K562 (cell line): ENCODE measurements around the gene ERC2. TPM values are rescaled to one million over a fixed set of nuclear protein-coding genes. Genes with fewer than 3 reads are reported as not detected.

ENCODE experiments used
- ATAC-seq: fragments of 200-7000 bp; cut with Tn5 transposase; 3 replicates; pipeline ENCODE4 v1.9.1; 2020; ENCODE audit warnings: moderate library complexity
- BruUV-seq: library from RNA; stranded (reverse); fragments of 400-500 nt; replicated peaks from 2 replicates; lab custom pipeline; 2021; lab: Mats Ljungman, UMichigan
- CTCF ChIA-PET: fragments of 300-600 bp; formaldehyde crosslinking; extraction: SDS; loops from one replicate; lab custom pipeline; 2021; ENCODE audit warnings: low intra/inter-chr PET ratio; lab: Yijun Ruan, JAX
- POLR2A ChIA-PET: fragments of 300-600, 350-650 bp; sonication (Branson Sonifier 250); formaldehyde crosslinking; extraction: SDS; loops from one replicate; lab custom pipeline; 2021; ENCODE audit warnings: antibody characterized with exemption, inconsistent platforms; lab: Yijun Ruan, JAX
- DNase-seq, 4 experiments: peaks; one replicate each; pipeline versions ENCODE4 v3.0.0 to v3.0.0-alpha.2; 2011 to 2018; ENCODE audit warnings: low spot score in 3 of 4, mixed read lengths in 3 of 4; ENCODE audit errors: extremely low read depth in 1 of 4
- FAIRE-seq: peaks from 2 replicates; lab custom pipeline; 2011; peaks lifted over from hg19 to GRCh38; lab: Jason Lieb, UNC
- H2AFZ ChIP-seq: 2 replicates; pipeline ENCODE4 v1.6.0; 2011; ENCODE audit warnings: low read depth, low read length, control low read depth, inconsistent platforms
- H3K27ac ChIP-seq: fragments of 200-600 bp; 3 replicates; pipeline ENCODE4 v1.8.0; 2011; ENCODE audit warnings: low read depth, mild to moderate bottlenecking, control low read depth, inconsistent platforms, low read length, moderate library complexity, mixed read lengths; ENCODE audit errors: extremely low read depth
- H3K27me3 ChIP-seq, 2 experiments: fragments of 300-600 bp in 1 of 2; 2 replicates in 1 of 2; 3 replicates in 1 of 2; pipeline versions ENCODE4 v1.6.0 to v1.8.0; 2011; ENCODE audit warnings: inconsistent platforms in 2 of 2, low read length in 2 of 2, mild to moderate bottlenecking in 1 of 2, mixed read lengths in 1 of 2, moderate library complexity in 1 of 2; ENCODE audit not compliant: control insufficient read depth in 2 of 2, insufficient read depth in 2 of 2
- H3K36me3 ChIP-seq: fragments of 300-600 bp; 3 replicates; pipeline ENCODE4 v1.8.0; 2011; ENCODE audit warnings: mild to moderate bottlenecking, low read length, inconsistent platforms; ENCODE audit not compliant: control insufficient read depth, insufficient read depth
- H3K4me1 ChIP-seq, 2 experiments: fragments of 200-600 bp in 1 of 2; replicated peaks in 1 of 2; 2 replicates in 1 of 2; 3 replicates in 1 of 2; pipeline versions ENCODE4 v1.5.1 to v1.8.0; 2011; ENCODE audit warnings: inconsistent platforms in 2 of 2, low read length in 2 of 2, mild to moderate bottlenecking in 1 of 2, mixed read lengths in 1 of 2, moderate library complexity in 1 of 2; ENCODE audit not compliant: control insufficient read depth in 2 of 2, insufficient read depth in 2 of 2
- H3K4me2 ChIP-seq: 2 replicates; pipeline ENCODE4 v1.6.1; 2011; ENCODE audit warnings: low read length, control low read depth, inconsistent platforms, mixed read lengths; ENCODE audit not compliant: insufficient read depth
- H3K4me3 ChIP-seq: fragments of 200-600 bp; sonication (generic), shearing (Covaris generic); 2 replicates; pipeline ENCODE4 v1.5.1; 2016; ENCODE audit warnings: control low read depth, inconsistent platforms
- H3K79me2 ChIP-seq: fragments of 200-600 bp; 3 replicates; pipeline ENCODE4 v1.8.0; 2011; ENCODE audit warnings: low read length, inconsistent platforms; ENCODE audit not compliant: control insufficient read depth, insufficient read depth
- H3K9ac ChIP-seq, 2 experiments: 2 replicates each; pipeline versions ENCODE4 v1.6.0 to v1.6.1; 2011; ENCODE audit warnings: low read depth in 2 of 2, low read length in 2 of 2, control low read depth in 1 of 2, inconsistent platforms in 1 of 2, mild to moderate bottlenecking in 1 of 2, mixed read lengths in 1 of 2; ENCODE audit not compliant: insufficient read depth in 1 of 2
- H3K9me1 ChIP-seq: one replicate; pipeline ENCODE4 v1.6.0; 2011; ENCODE audit warnings: inconsistent platforms, mild to moderate bottlenecking, low read length, moderate library complexity; ENCODE audit not compliant: control insufficient read depth, insufficient read depth
- H3K9me3 ChIP-seq: replicated peaks from 2 replicates; pipeline ENCODE4 v1.5.1; 2011; ENCODE audit warnings: low read depth, low read length, inconsistent platforms; ENCODE audit not compliant: control insufficient read depth, insufficient read depth
- H4K20me1 ChIP-seq: replicated peaks from 2 replicates; pipeline ENCODE4 v1.6.1; 2011; ENCODE audit warnings: low read length, inconsistent platforms, mixed read lengths; ENCODE audit not compliant: control insufficient read depth, insufficient read depth
- BRD9 ChIP-seq: fragments of 450-650 bp; IDR thresholded peaks from 2 replicates; pipeline ENCODE4 v1.6.1; 2018; ENCODE audit warnings: low read depth; ENCODE audit not compliant: partially characterized antibody
- HDAC3 ChIP-seq: fragments of 450-650 bp; IDR thresholded peaks from 2 replicates; pipeline ENCODE4 v1.6.1; 2018; ENCODE audit warnings: borderline replicate concordance, mild to moderate bottlenecking, moderate library complexity; ENCODE audit not compliant: partially characterized antibody
- MEF2D ChIP-seq: conservative IDR thresholded peaks from 2 replicates; pipeline ENCODE4 v1.6.1; 2016; ENCODE audit warnings: low read depth, missing genetic modification characterization, missing compliant biosample characterization
- THAP12 ChIP-seq: fragments of 250-450 bp; sonication (Bioruptor Pico); IDR thresholded peaks from 2 replicates; pipeline ENCODE4 v1.9.0; 2021; ENCODE audit warnings: mild to moderate bottlenecking, inconsistent platforms
- ZBTB1 ChIP-seq: sonication (generic); formaldehyde crosslinking; IDR thresholded peaks from 2 replicates; pipeline ENCODE4 v1.8.1; 2023; ENCODE audit warnings: missing genetic modification reagents, low read depth, mild to moderate bottlenecking, borderline replicate concordance
- ZBTB34 ChIP-seq: fragments of 250-450 bp; sonication (Bioruptor Pico); IDR thresholded peaks from 2 replicates; pipeline ENCODE4 v1.8.0; 2021; ENCODE audit warnings: mild to moderate bottlenecking, moderate library complexity
- ZKSCAN1 ChIP-seq: fragments of 150-350 bp; IDR thresholded peaks from 2 replicates; pipeline ENCODE4 v1.6.1; 2016; ENCODE audit warnings: low read depth, low read length
- ZNF134 ChIP-seq: fragments of 250-450 bp; sonication (Bioruptor Pico); conservative IDR thresholded peaks from 2 replicates; pipeline ENCODE4 v1.4.0; 2020
- ZNF764 ChIP-seq: fragments of 250-450 bp; sonication (Bioruptor Pico); IDR thresholded peaks from 2 replicates; pipeline ENCODE4 v1.4.0; 2020; ENCODE audit warnings: low read depth, mild to moderate bottlenecking, moderate library complexity
- WGBS: fragments of 100-300 bp; shearing (Covaris generic); methylation state at CpG from one replicate; pipeline ENCODE4 v1.1.6; 2016; ENCODE audit warnings: low coverage, mixed read lengths; ENCODE audit not compliant: insufficient coverage; ENCODE audit errors: missing lambda C conversion rate; 5-methylcytosine and 5-hydroxymethylcytosine counted together
- in situ Hi-C: fragments of 300-500 bp; cut with MboI; formaldehyde crosslinking; loops from 4 replicates; pipeline ENCODE4 v1.15.0; 2018; ENCODE audit warnings: inconsistent platforms, mixed read lengths
- intact Hi-C: fragments of 100-400 bp; cut with micrococcal nuclease; formaldehyde crosslinking; loops from 2 replicates; pipeline ENCODE4 v1.14.2; 2022
- polyA plus RNA-seq, 8 experiments: library from polyadenylated mRNA; depleted of rRNA in 4 of 8; stranded (reverse) in 5 of 8; unstranded in 3 of 8; fragments of >200 nt; fragmentation: Nextera tagmentation in 2 of 8; fragmentation: Illumina TruSeq in 1 of 8; extraction: Ambion mirVana in 2 of 8; extraction: Trizol in 1 of 8; gene quantifications; 2 replicates each; pipeline versions ENCODE4 v1.2.1 to v1.2.3, GENCODE V29; 2011 to 2014; ENCODE audit warnings: inconsistent platforms in 1 of 8, missing spikeins in 1 of 8
- total RNA-seq, 7 experiments: library from RNA; depleted of rRNA in 6 of 7; stranded (reverse); fragments of >200 nt in 6 of 7; fragmentation: Illumina TruSeq in 2 of 7; extraction: Trizol in 2 of 7; gene quantifications; 2 replicates each; pipeline versions ENCODE4 v1.2.1 to v1.2.3, GENCODE V29; 2011 to 2021; ENCODE audit warnings: low replicate concordance in 1 of 7
- TF ChIP-seq, protein P1 (sequence below): fragments of 150-350 bp; IDR thresholded peaks from 2 replicates; pipeline ENCODE4 v1.6.1; 2014; ENCODE audit warnings: low read depth, mild to moderate bottlenecking, low read length, borderline replicate concordance
- TF ChIP-seq, protein P2 (sequence below): fragments of 250-450 bp; sonication (Bioruptor Pico); IDR thresholded peaks from 2 replicates; pipeline ENCODE4 v1.4.0; 2020; ENCODE audit warnings: borderline replicate concordance
- TF ChIP-seq, protein P3 (sequence below): fragments of 450-650 bp; conservative IDR thresholded peaks from 2 replicates; pipeline ENCODE4 v1.6.1; 2016; ENCODE audit warnings: missing genetic modification characterization, low read depth, mild to moderate bottlenecking, missing compliant biosample characterization, moderate library complexity

ERC2 gene
- total and polyA plus RNA-seq, 9 of the 15 experiments (the other 6 are each of a cell fraction or from before 2014, with no cell fraction given), result 0.04 to 0.18 (median 0.07) TPM; not detected in 2

- in situ Hi-C loops, result no loop called here
- POLR2A ChIA-PET, result no interaction called here
- no peak for TF ChIP-seq ZBTB34 (CRISPR knock-in tag)
- TF ChIP-seq, protein P1, sequence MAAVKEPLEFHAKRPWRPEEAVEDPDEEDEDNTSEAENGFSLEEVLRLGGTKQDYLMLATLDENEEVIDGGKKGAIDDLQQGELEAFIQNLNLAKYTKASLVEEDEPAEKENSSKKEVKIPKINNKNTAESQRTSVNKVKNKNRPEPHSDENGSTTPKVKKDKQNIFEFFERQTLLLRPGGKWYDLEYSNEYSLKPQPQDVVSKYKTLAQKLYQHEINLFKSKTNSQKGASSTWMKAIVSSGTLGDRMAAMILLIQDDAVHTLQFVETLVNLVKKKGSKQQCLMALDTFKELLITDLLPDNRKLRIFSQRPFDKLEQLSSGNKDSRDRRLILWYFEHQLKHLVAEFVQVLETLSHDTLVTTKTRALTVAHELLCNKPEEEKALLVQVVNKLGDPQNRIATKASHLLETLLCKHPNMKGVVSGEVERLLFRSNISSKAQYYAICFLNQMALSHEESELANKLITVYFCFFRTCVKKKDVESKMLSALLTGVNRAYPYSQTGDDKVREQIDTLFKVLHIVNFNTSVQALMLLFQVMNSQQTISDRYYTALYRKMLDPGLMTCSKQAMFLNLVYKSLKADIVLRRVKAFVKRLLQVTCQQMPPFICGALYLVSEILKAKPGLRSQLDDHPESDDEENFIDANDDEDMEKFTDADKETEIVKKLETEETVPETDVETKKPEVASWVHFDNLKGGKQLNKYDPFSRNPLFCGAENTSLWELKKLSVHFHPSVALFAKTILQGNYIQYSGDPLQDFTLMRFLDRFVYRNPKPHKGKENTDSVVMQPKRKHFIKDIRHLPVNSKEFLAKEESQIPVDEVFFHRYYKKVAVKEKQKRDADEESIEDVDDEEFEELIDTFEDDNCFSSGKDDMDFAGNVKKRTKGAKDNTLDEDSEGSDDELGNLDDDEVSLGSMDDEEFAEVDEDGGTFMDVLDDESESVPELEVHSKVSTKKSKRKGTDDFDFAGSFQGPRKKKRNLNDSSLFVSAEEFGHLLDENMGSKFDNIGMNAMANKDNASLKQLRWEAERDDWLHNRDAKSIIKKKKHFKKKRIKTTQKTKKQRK, result no peak
- TF ChIP-seq THAP12 (CRISPR knock-in tag), result no peak
- TF ChIP-seq HDAC3, result no peak
- TF ChIP-seq ZNF764 (CRISPR knock-in tag), result no peak
- TF ChIP-seq ZBTB1, result no peak
- TF ChIP-seq, protein P2, sequence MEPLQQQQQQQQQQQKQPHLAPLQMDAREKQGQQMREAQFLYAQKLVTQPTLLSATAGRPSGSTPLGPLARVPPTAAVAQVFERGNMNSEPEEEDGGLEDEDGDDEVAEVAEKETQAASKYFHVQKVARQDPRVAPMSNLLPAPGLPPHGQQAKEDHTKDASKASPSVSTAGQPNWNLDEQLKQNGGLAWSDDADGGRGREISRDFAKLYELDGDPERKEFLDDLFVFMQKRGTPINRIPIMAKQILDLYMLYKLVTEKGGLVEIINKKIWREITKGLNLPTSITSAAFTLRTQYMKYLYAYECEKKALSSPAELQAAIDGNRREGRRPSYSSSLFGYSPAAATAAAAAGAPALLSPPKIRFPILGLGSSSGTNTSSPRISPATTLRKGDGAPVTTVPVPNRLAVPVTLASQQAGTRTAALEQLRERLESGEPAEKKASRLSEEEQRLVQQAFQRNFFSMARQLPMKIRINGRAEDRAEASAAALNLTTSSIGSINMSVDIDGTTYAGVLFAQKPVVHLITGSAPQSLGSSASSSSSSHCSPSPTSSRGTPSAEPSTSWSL (CRISPR knock-in tag), result no peak
- no peak for TF ChIP-seq BRD9
- TF ChIP-seq ZNF134 (CRISPR knock-in tag), result no peak
- TF ChIP-seq ZKSCAN1, result no peak
- TF ChIP-seq, protein P3, sequence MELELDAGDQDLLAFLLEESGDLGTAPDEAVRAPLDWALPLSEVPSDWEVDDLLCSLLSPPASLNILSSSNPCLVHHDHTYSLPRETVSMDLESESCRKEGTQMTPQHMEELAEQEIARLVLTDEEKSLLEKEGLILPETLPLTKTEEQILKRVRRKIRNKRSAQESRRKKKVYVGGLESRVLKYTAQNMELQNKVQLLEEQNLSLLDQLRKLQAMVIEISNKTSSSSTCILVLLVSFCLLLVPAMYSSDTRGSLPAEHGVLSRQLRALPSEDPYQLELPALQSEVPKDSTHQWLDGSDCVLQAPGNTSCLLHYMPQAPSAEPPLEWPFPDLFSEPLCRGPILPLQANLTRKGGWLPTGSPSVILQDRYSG (tag), result no peak
- no peak for TF ChIP-seq MEF2D (tag)
Measured at GRCh38 chr3:56476771-56477170, 8.5 kb upstream of the ERC2 start.

More at GRCh38 chr3:56476771-56477170, 8.5 kb upstream of the ERC2 start:
- ATAC-seq (no peak), DNase-seq (no peak), FAIRE-seq (no peak)
- no peaks in the 10 kb centered on the region for H3K27me3 ChIP-seq
- no peaks in the 10 kb centered on the region for H3K79me2 ChIP-seq
- no peak overlapping the region for H3K4me3 ChIP-seq
- no TSS peak for BruUV-seq
- intact Hi-C loops, result no loop called here
- no peak overlapping the region for H3K4me2 ChIP-seq
- CTCF ChIA-PET, result no interaction called here
- no peaks in the 10 kb centered on the region for H4K20me1 ChIP-seq
- H3K9ac ChIP-seq, result no peak overlapping the region
- H3K27ac ChIP-seq, result no peak overlapping the region
- H3K36me3 ChIP-seq, result no peaks in the 10 kb centered on the region
- no peaks in the 10 kb centered on the region for H3K9me1 ChIP-seq
- no peaks in the 10 kb centered on the region for H3K4me1 ChIP-seq
- H3K9me3 ChIP-seq, result no peaks in the 10 kb centered on the region
- H2AFZ ChIP-seq, result no peak overlapping the region
- WGBS, result 0% methylated on average over 1 of the region's 1 CpG
